Loucy (cell line): ENCODE measurements around the gene CARD9.

Experiments
- EZH2phosphoT487 ChIP-seq: fragments of 200-600 bp; IDR thresholded peaks from 2 replicates; pipeline ENCODE4 v1.6.1; 2018; ENCODE audit warnings: antibody characterized with exemption, mild to moderate bottlenecking, moderate library complexity, borderline replicate concordance
- TF ChIP-seq, protein P1 (sequence below): fragments of 200-600 bp; sonication (generic); conservative IDR thresholded peaks from 2 replicates; pipeline ENCODE4 v1.5.1; 2014; ENCODE audit warnings: mild to moderate bottlenecking, antibody characterized with exemption, low read length

DNA sequence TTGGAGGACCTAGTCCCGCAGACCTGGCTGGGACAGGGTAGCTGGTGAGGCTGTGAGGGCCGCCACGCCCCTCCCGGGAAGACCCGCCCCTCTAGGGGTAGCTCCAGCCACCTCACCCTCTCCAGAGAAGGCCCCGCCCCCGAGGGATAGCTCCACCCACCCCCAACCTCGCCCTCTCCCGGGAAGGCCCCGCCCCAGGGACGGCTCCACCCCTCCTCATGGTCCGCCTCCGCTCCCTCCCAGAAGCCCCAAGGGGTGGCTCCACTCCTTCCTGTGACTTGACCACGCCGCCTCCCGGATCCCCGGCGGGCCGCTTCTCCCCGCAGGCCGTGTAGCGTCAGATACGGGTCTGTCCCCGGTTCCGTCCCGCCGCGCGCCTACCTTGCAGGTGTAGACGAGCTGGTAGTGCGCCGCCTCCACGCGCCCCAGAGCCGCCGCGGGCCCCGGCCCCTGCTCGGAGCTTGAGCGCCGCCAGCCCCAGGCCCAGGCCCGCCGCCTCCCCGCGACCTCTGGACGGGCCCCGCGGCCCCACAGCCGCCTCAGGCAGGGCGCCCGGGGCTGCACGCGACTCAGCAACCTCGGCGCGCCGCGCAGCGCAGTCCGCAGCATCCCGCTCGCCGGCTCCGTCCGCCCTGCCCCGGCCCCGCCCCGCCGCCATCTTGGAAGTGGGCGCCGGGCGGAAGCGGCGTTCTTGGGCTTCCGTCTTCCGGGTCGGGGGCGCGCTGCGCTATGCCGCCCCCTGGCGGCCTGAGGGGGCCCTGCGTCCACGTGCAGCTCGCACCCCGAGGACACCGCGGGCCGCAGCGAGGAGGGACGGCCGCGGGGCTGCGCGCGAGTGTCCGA is 10.1 kb downstream of the CARD9 start, which contains the start of gene DNLZ:
- TF ChIP-seq, protein P1, sequence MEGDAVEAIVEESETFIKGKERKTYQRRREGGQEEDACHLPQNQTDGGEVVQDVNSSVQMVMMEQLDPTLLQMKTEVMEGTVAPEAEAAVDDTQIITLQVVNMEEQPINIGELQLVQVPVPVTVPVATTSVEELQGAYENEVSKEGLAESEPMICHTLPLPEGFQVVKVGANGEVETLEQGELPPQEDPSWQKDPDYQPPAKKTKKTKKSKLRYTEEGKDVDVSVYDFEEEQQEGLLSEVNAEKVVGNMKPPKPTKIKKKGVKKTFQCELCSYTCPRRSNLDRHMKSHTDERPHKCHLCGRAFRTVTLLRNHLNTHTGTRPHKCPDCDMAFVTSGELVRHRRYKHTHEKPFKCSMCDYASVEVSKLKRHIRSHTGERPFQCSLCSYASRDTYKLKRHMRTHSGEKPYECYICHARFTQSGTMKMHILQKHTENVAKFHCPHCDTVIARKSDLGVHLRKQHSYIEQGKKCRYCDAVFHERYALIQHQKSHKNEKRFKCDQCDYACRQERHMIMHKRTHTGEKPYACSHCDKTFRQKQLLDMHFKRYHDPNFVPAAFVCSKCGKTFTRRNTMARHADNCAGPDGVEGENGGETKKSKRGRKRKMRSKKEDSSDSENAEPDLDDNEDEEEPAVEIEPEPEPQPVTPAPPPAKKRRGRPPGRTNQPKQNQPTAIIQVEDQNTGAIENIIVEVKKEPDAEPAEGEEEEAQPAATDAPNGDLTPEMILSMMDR: peak; percentile 77
- TF ChIP-seq EZH2phosphoT487: no peak
